ENCODE results near the gene ADPRHL1. TPM values are rescaled to one million over a fixed set of nuclear protein-coding genes. Genes with fewer than 3 reads are reported as not detected.
"Not testable (repeated sequence)": the region's sequence is repeated elsewhere in the genome, so short reads cannot be mapped to it uniquely, and the experiment has no call there.

ADPRHL1 gene
- total RNA-seq, 2 experiments from 2014 or later: 0.42 to 0.47 TPM

- Histone ChIP-seq H3K4me3 (ENCODE audit: low read length) (no peak overlapping the region), H3K9me3 (ENCODE audit: control insufficient read depth in 1 of 2, insufficient read depth in 1 of 2, low read length in 2 of 2) (peaks cover 0 to 13% of the 10 kb centered on the region in 2 experiments), H3K27ac (ENCODE audit: low read depth in 1 of 2, low read length in 2 of 2) (no peak overlapping the region), H3K4me1 (ENCODE audit: insufficient read depth, low read length) (no peaks in the 10 kb centered on the region), H3K27me3 (ENCODE audit: control insufficient read depth in 1 of 2, insufficient read depth in 2 of 2, low read length in 2 of 2) (no peaks in the 10 kb centered on the region), H3K36me3 (ENCODE audit: insufficient read depth, low read length) (no peaks in the 10 kb centered on the region)
- intact Hi-C loops (cut with DNase I, micrococcal nuclease): no loop called here
- TF ChIP-seq CTCF (IDR thresholded peaks at IDR 0.05): no peak
- Mint-ChIP-seq H3K27ac (no peak overlapping the region), H3K4me1 (ENCODE audit: low read depth) (no peaks in the 10 kb centered on the region), H3K9me3 (no peaks in the 10 kb centered on the region), H3K27me3 (no peaks in the 10 kb centered on the region), H3K36me3 (ENCODE audit: low read depth) (peaks cover 8% of the 10 kb centered on the region), H3K4me3 (no peak overlapping the region)
- POLR2A ChIA-PET: no interaction called here
- DNase-seq (no peak), ATAC-seq (ENCODE audit: poor library complexity) (no peak)
- CTCF ChIA-PET: no interaction called here
These were observed 11.6 kb downstream of the ADPRHL1 start for GRCh38 chr13:113441661-113442060.

- Mint-ChIP-seq H3K27ac (no peak overlapping the region), H3K4me3 (no peak overlapping the region), H3K4me1 (ENCODE audit: low read depth) (no peaks in the 10 kb centered on the region), H3K36me3 (ENCODE audit: low read depth) (peaks cover 8% of the 10 kb centered on the region), H3K9me3 (no peaks in the 10 kb centered on the region), H3K27me3 (no peaks in the 10 kb centered on the region)
- ChIA-PET CTCF (no interaction called here), POLR2A (no interaction called here)
- Histone ChIP-seq H3K9me3 (ENCODE audit: control insufficient read depth in 1 of 2, insufficient read depth in 1 of 2, low read length in 2 of 2) (peaks cover 0 to 13% of the 10 kb centered on the region in 2 experiments), H3K27me3 (ENCODE audit: control insufficient read depth in 1 of 2, insufficient read depth in 2 of 2, low read length in 2 of 2) (no peaks in the 10 kb centered on the region), H3K4me3 (ENCODE audit: low read length) (no peak overlapping the region), H3K27ac (ENCODE audit: low read depth in 1 of 2, low read length in 2 of 2) (no peak overlapping the region), H3K4me1 (ENCODE audit: insufficient read depth, low read length) (no peaks in the 10 kb centered on the region), H3K36me3 (ENCODE audit: insufficient read depth, low read length) (no peaks in the 10 kb centered on the region)
- ATAC-seq (ENCODE audit: poor library complexity): no peak
- DNase-seq: no peak
- intact Hi-C loops (cut with DNase I, micrococcal nuclease): no loop called here
- no peak for TF ChIP-seq CTCF (IDR thresholded peaks at IDR 0.05)
These were observed 15.8 kb downstream of the ADPRHL1 start for GRCh38 chr13:113437408-113438010.

- H3K27ac Mint-ChIP-seq; H3K27me3 ChIP-seq (ENCODE audit: control insufficient read depth in 1 of 2, insufficient read depth in 2 of 2, low read length in 2 of 2); H3K27ac ChIP-seq (ENCODE audit: low read depth in 1 of 2, low read length in 2 of 2); ATAC-seq (ENCODE audit: poor library complexity); H3K4me3 ChIP-seq (ENCODE audit: low read length); H3K4me1 Mint-ChIP-seq (ENCODE audit: low read depth); POLR2A ChIA-PET; H3K9me3 Mint-ChIP-seq; DNase-seq; H3K36me3 Mint-ChIP-seq (ENCODE audit: low read depth); intact Hi-C loops (cut with DNase I, micrococcal nuclease); H3K4me1 ChIP-seq (ENCODE audit: insufficient read depth, low read length); H3K4me3 Mint-ChIP-seq; CTCF ChIA-PET; H3K36me3 ChIP-seq (ENCODE audit: insufficient read depth, low read length); H3K27me3 Mint-ChIP-seq: not testable (repeated sequence)
- peaks cover 0 to 13% of the 10 kb centered on the region in 2 experiments for H3K9me3 ChIP-seq (ENCODE audit: control insufficient read depth in 1 of 2, insufficient read depth in 1 of 2, low read length in 2 of 2)
These were observed 16.4 kb downstream of the ADPRHL1 start for GRCh38 chr13:113436866-113437265.

- ATAC-seq (ENCODE audit: poor library complexity); CTCF ChIA-PET; H3K27ac ChIP-seq (ENCODE audit: low read depth in 1 of 2, low read length in 2 of 2); intact Hi-C loops (cut with DNase I, micrococcal nuclease); POLR2A ChIA-PET; H3K36me3 Mint-ChIP-seq (ENCODE audit: low read depth); H3K4me3 Mint-ChIP-seq; H3K36me3 ChIP-seq (ENCODE audit: insufficient read depth, low read length); H3K27me3 Mint-ChIP-seq; H3K4me1 ChIP-seq (ENCODE audit: insufficient read depth, low read length); H3K4me1 Mint-ChIP-seq (ENCODE audit: low read depth); H3K9me3 ChIP-seq (ENCODE audit: control insufficient read depth in 1 of 2, insufficient read depth in 1 of 2, low read length in 2 of 2); DNase-seq; H3K4me3 ChIP-seq (ENCODE audit: low read length); H3K27ac Mint-ChIP-seq; H3K9me3 Mint-ChIP-seq; H3K27me3 ChIP-seq (ENCODE audit: control insufficient read depth in 1 of 2, insufficient read depth in 2 of 2, low read length in 2 of 2): not testable (repeated sequence)
These were observed 17.4 kb downstream of the ADPRHL1 start for GRCh38 chr13:113435907-113436306.

Data from CD4-positive, alpha-beta T cell (primary cell).